C4-2B (cell line): ENCODE data around the gene SAAL1.

Experiments used
- CTCF ChIP-seq: fragments of 450-650 bp; conservative IDR thresholded peaks from 2 replicates; pipeline ENCODE4 v1.5.1; 2017; ENCODE audit warnings: mild to moderate bottlenecking
- ZFX ChIP-seq: fragments of 450-650 bp; IDR thresholded peaks from 2 replicates; pipeline ENCODE4 v1.6.1; 2017

GRCh38 chr11:18108254-18108653 lies 2.4 kb upstream of the SAAL1 start:
- TF ChIP-seq CTCF, result no peak
- no peak for TF ChIP-seq ZFX
